Right hindlimb (tissue), 1 donor: ENCODE data around the gene STXBP6.
"Not testable (repeated sequence)": the region's sequence is repeated elsewhere in the genome, so short reads cannot be mapped to it uniquely, and the experiment has no call there.

Source experiments
- DNase-seq: peaks from one replicate; pipeline ENCODE4 v3.0.0-alpha.2; 2018

Gene STXBP6

DNA sequence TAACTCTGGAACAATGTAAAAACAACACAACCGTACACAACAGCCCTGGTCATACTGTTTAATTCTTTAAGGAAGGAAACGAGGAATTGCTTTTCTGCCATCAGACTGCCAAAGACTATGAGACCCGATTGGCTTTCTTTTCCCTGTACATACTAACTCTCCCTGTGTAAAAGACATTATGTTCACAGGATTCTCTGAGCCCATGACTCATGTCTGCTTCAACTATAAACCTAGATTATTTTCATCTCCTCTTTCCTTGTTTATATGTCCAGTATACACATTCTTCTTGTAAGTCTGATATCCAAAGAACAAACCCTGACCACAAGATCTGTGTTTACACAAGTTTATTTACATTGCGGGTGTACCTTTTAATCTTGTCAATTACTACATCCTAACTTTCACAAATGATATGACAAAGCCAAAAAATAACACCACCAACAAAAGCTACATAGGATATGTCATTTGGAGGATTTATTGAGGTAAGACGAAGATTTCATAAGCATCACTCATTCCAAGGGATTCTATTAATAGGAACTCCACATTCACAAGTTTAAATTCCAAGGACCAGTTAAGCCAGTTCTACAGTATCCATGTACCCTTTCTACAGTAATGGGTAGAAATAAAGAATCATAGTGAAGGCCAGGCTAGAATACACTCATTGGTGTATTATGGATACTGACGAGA lies 67.3 kb downstream of the STXBP6 start:
- DNase-seq = no peak

DNA sequence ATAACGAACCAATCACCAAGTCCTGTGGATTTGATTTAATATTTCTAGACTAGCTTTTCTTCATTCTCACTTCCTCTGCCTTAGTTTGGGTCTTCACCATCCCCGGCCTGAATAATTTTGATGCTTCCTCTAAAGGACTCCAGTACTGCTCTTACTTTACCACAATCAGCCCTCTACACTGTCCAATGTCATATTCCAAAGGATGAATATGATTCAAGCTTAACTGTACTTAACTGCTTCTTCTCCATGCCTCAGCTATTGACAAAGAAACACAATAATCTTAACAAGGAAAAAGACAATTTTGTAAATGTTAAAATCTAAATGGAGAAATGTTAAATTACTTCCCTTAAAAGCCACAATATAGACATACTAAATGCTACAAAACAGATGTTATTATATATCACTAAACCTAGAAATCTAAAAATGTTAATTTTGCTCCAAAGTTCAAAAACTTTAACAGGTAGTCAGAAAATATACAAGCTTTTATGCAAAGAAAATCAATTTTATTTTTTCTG lies 70.2 kb downstream of the STXBP6 start:
- no peak for DNase-seq

DNA sequence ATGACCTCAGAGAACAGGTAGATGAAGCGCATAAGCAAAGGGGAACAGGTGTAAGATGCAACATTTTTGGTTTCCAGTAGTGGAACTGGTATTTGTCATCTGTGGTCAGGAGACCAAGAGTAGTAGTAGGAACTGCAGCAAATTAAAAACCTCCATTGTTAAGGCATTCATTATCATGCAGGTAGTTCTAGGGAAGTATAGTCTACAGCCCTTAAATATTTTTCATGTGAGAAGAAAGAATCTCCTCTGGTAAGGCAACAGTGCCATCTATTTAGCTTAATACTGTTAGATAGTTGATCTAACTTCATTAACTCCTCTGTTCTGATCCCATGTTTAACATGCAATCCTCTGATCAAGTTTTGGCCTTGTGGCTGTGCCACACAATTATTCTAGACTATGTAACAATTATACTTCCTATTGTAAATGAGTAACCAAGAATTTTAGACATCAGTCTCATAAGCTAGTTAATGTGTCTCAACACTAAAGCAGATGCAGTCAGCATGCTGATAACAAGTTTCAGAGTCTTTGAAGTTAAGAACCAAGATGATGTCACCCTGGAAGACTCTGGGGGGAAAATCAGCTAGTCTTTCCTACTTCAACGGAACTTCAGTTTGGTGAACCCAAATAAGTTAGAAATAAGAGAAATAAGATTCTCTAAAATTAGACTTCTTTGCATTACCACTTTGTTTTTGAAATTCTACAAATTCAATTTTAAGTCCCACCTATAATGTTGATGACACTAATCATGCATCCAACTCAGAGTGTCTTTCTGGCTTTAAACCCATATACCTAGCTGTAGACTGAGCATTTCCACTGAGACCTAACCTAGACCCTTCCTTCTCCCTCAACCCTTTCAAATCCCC lies 70.9 kb downstream of the STXBP6 start:
- no peak for DNase-seq

DNA sequence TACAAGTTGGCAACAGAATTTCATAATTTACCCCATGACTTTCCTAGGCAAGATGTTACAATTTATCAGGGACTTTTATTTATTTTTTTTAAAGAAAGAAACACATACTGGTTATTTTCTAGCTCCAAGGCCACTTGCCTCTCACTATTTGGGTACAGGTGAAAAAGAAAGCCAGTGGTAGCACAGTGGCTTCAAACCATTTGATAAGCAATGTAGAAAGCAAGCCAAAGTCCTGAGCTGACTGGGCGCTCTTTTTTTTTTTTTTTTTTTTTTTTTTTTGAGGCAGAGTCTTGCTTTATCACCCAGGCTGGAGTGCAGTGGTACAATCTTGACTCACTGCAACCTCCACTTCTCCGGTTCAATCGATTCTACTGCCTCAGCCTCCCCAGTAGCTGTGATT lies 73.3 kb downstream of the STXBP6 start:
- no peak for DNase-seq

DNA sequence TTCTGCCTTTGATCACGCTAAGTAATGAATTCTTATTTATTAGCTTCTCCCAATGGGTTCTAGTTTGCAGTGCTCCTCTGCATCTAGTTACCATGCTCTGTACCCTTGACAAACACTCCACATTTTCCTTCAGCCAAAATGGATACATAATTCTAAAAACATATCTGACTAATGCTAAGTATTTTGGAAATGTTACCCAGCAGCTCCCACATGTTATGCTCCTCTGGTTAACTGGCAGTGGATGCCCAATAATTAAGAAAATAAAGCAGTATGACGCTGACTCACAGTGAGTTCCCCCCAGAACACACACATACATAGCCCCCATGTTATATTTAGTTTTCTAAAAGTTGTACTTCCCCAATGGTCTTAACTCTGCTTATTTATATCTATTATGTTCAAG lies 74.6 kb downstream of the STXBP6 start:
- no peak for DNase-seq

DNA sequence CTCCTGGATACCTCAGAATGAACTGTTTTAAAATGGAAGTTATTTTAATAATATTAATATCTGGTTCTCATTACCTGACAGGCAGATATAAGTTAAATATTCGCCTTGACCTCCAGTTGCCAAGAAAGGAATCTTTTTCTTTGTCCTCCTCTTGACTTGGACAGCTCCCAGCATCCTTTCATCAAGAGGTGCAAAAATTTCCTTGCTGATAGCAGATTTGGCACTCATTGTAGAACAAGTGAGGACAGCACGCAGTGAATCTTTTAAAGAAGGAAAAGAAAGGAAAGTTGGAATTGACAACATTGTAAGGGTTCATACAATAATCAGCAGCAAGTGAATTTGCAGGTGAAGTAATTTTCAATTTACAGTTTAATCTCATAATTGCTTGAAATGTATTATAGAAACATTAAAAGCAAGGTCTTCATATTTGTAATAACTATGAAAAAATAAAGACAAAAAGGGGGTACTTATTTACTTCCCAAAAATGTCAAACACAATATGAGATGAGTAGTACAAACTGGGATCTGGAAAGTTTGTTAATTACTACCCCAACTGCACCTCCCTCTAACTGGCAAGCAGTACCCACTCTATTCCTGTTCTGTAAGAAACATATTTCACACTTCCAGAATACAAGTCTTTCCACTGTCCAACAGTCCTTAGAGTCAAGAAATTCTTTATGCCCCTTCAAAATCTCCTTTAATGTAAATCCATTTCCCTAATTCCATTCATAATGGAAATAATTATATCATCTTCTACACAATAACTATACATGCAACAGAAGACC lies 75.2 kb downstream of the STXBP6 start:
- no peak for DNase-seq

DNA sequence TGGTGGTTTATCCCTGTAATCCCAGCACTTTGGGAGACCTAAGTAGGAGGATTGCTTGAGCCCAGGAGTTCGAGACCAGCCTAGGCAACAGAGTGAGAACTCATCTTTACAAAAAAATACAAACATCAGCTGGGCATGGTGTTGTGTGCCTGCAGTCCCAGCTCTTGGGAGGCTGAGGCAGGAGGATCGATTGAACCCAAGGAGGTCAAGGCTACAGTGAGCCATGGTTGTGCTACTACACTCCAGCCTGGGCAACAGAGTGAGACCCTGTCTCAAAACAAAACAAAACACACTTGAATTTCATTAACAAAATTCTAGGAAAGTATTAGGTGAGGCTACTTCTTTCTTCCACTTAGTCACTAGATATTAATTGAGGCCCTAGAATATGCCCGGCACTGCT lies 77.1 kb downstream of the STXBP6 start:
- no peak for DNase-seq

DNA sequence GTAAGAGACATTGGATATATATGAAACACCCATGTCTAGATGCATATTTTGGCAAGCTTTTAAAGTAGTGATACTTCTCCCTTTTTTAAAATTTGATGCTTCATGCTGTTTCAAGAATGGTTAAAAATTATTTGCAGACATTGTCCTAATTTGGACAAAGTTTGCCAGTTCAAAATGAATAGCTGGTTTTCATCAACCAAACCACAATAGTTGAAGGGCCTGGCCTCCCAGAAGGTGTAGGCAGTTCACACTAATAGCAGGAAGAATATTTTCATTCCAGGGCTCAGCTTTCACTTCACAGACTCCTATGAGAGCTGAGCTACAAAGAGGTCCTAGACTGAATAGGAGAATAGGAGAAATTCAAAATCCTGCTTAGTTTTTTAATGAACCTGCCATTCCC lies 78.7 kb downstream of the STXBP6 start:
- no peak for DNase-seq

DNA sequence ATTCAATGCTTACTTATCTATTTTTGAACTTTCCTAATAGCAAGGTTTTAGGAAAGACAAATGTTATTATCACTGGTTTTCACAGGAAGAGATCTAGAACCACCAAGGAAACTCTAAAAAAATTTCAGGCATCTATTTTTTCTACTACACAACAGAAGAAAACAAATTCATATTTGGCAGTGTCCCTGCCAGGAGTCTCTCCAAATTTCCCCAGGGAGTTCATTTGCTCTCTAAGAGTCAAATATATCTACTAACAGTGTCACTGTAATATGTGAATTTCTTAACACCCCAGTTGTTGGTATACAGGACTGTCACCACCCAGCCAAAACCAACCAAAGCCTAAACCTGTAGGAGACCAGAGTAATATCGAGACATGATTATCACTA lies 83.4 kb downstream of the STXBP6 start:
- DNase-seq = no peak

DNA sequence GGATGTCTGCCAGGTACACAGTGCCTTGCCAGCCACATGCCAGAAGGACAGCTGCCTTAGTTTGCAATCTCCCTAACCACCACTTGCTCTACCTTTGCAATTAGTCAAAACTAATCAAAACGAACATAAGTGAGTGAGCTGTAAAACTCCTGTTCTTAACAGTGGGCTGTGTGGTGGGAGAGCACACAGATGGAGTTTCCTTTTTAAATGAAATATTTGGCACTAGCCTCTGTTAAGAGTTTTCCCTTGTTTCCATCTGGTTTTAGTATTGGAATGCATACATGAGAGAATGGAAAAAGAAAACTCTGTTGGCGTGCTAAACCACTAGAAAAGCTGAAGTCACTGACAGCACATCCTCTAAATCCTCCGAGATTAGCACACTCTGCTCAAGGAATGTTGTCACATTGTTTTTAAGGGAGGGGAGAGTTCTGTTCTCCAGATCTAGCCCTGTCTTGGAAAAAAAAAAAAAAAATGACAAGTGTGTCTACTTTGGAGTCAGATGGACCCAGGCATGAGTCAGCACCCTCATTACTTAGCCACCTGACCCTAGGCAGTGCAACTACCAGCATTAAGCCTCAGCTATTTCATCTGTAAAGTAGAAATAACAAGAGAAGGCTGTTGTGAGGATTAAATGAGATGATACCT lies 83.9 kb downstream of the STXBP6 start:
- peak; percentile 60 for DNase-seq

DNA sequence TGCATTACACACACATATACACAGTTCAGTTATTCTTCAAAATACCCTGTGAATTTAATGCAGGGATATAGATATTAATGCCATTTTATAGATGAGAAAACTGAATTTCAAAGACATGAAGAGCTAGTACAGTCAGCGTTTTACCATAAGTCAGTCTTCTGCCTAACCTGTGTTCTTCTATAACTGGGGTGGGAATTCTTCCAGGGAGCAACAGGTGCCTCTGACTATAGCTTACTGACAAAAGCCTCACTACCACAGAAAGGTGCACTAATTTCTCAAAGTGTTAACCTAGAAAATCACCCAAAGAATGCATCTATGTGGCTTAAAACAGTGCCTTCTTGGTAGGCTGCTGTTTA lies 84.4 kb downstream of the STXBP6 start:
- DNase-seq = no peak

DNA sequence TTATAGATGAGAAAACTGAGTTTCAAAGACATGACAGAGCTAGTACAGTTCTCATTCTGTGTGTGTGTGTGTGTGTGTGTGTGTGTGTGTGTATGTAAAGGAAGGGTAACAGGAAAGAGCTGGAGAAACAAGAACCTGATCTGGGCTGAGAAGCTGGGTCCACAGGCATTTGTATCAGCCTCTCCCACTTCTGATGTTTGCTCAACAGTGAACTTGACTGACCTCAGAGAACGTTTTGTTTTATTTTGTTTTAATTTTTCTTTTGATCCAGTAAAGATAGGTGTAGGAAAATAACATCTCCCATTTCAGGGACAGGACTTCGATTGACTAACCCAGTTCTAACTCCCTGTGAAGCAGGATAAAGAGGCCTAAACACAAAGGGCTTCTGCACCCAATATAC lies 85.4 kb downstream of the STXBP6 start:
- no peak for DNase-seq

DNA sequence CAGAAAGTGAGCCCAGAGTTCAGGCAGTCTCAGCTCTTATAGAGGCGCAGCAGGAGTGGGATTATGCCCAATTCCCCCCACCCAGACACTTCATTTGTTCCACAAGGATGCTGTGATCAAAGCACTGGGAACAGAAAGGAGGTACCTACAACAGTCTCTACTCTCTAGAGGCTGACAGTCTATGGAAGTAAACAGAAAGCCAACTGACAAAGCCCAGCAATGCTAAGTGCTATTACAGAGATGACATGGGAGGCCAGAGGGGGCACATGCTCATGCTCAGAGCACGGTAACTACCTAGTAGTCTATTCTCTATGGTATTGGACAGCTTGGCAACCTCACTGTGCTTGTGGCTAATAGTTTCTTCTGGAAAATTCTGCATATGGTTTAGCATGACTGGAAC lies 85.9 kb downstream of the STXBP6 start:
- DNase-seq = no peak

DNA sequence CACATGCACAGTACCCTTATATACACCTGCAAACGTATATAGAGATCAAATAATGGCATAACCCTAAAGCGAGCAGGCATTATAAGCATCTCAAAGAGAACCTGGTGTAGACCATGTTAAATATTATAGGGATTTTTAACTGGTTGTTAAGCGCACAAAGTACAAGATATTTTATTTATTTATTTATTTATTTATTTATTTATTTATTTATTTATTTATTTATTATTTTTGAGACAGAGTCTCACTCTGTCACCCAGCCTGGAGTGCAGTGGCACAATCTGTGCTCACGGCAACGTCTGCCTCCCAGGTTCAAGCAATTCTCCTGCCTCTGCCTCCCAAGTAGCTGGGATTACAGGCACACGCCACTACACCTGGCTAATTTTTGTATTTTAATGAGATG lies 87.8 kb downstream of the STXBP6 start:
- DNase-seq = not testable (repeated sequence)

DNA sequence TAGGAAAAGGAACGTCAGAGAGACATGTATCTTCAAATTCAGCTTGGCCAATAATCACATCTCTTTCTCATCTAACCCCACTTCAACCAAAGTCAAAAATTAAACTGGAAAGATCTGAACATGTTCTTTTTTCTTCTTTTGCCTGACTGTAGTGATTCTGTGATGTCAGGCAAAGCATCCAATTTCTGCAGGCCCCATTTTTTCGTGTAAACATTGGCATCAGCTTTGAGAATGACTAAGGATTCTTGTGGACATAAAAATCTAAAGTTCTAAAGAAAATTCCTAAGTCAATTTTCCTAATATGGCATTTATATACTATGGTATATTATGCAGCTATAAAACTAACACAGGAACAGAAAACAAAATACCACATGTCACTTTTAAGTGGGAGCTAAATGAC lies 89.1 kb downstream of the STXBP6 start:
- DNase-seq = no peak

DNA sequence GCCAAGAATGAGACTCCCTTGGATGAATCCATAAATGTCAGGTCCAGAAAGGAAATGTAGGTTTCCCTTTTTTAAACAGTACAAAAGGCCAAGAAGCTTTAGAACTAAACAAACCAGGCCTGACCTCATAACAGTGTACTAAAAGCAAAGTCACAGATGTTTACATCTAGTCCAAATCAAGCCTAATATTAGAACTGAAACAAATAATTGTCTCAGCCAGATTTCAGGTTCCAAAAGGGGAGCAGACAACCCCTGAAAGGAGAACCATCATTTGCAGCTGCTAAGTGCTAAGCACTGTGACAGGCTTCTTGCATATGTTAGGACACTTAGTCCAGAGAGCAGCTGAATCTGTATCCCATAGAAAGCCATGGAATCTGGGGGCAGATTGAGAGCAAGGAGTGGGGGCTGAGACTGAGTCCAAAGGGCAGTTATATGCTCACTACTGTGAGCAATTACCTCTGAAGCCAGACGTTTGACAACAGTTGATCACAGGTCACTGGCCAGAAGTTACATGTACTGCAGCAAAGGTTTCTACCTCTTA lies 90.1 kb downstream of the STXBP6 start:
- peak; percentile 60 for DNase-seq

DNA sequence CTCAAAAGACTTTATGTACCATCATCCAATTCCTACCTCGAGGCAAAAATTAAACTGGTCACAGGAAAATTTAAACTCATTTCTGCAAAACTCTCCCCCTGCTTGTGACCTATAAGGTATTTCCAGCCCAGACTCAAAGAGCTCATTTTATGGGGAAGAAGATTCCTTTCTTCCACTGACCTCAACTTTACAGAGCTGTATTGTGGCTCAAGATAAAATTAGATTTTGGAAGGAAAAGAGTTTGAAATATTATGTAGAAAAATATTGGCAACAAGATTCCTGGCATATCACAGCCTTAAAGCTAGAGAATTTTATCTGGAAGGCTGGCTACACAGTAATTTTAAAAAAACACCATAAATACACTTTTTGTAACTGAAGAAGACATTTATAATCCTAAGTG lies 91.7 kb downstream of the STXBP6 start:
- DNase-seq = no peak

DNA sequence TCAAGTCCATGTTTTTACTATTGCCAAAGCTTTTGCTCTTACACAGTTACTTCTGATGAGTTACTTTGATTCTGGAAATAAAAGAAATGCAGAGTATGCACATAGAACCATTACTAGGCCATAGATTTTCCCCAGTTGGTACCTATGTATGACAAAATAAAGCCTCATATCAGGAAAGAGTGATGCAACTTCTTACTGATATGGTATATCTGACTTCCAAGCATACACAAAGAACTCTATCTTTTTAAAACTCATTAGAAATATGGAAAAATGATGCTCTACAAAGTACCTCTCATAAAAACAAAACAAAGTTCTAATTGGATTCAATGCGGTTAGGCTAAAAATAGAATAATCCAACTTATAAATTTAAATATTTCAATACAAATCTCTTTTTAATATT lies 92.1 kb downstream of the STXBP6 start:
- DNase-seq = no peak

DNA sequence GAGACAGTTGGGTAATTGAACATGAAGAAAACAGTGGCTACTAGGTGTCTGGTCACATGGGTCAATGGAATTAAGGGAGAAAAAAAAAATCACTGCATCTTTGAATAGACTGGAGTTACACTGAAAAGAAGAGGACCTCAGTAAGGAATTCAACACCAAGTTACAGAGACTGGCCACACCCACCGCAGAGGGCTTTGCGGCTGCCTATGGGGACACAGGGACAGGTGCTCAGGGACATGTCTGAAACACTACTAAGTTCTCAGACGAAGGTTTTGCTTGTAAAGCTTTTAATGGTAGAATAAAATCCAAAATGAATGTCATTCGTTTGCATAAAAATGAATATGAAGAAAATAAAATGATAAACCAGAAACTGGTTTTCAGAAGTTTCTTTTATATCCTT lies 93.8 kb downstream of the STXBP6 start:
- no peak for DNase-seq

DNA sequence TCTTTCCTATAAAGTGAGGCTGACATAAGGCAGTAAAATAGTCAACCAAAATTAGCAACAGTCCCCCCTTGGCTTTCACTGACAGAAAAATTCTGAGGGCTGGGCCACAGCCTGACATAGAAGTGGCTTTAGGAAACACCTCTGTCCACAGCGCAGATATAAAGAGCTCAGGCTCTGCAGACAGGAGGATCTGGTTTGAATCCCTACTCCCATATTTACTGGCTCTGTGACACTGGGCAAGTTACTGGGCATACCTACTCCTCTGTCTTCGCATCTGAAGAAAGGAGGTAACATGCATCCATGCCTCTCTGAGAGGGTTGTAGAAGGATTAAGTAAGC lies 95.3 kb downstream of the STXBP6 start:
- DNase-seq = no peak

DNA sequence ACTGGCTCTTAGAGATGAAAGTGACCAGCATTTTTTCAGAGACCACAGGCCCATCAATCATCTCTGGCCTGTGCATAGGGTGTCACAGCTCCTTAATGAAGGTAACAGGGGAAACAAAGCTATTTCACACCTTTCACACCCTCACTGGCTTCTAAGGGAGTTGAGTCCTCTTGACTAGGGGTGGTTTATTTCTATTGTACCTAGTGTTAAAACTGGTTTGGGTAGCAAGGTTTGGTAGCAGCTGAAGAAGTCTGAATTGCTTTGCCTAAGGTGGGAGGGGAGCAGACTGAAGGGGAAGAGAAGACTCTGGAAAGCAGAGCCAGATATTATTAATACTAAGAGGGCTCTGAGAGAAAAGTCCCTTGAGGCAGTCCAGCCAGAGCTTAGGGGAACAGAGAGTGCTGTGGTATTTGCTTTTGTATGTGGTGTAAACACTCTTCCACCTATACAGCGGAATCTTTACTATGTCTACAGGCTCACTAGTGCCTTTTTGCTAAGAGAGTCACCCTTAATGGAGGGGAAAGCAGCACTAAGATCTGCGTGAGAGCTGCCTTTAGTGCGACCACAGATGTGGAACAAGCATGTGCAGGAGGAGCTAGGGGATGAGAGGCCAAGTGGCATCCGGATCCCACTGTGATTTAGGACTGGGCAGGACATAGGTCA lies 95.8 kb downstream of the STXBP6 start:
- no peak for DNase-seq
